Measurements from ENCODE around the gene VWA2.

- TF ChIP-seq, protein P1, sequence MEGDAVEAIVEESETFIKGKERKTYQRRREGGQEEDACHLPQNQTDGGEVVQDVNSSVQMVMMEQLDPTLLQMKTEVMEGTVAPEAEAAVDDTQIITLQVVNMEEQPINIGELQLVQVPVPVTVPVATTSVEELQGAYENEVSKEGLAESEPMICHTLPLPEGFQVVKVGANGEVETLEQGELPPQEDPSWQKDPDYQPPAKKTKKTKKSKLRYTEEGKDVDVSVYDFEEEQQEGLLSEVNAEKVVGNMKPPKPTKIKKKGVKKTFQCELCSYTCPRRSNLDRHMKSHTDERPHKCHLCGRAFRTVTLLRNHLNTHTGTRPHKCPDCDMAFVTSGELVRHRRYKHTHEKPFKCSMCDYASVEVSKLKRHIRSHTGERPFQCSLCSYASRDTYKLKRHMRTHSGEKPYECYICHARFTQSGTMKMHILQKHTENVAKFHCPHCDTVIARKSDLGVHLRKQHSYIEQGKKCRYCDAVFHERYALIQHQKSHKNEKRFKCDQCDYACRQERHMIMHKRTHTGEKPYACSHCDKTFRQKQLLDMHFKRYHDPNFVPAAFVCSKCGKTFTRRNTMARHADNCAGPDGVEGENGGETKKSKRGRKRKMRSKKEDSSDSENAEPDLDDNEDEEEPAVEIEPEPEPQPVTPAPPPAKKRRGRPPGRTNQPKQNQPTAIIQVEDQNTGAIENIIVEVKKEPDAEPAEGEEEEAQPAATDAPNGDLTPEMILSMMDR (IDR thresholded peaks at IDR 0.05): no peak
- TF ChIP-seq EZH2 (IDR thresholded peaks at IDR 0.05; ENCODE audit: borderline replicate concordance, insufficient read depth, low read depth, low read length, poor library complexity, severe bottlenecking): no peak
These were observed 31.7 kb upstream of the VWA2 start for GRCh38 chr10:114207349-114207748.

Data from B cell (primary cell).